ENCODE measurements around the gene FOXD4L4.
"Not testable (repeated sequence)": the region's sequence is repeated elsewhere in the genome, so short reads cannot be mapped to it uniquely, and the experiment has no call there.

Gene FOXD4L4

DNA sequence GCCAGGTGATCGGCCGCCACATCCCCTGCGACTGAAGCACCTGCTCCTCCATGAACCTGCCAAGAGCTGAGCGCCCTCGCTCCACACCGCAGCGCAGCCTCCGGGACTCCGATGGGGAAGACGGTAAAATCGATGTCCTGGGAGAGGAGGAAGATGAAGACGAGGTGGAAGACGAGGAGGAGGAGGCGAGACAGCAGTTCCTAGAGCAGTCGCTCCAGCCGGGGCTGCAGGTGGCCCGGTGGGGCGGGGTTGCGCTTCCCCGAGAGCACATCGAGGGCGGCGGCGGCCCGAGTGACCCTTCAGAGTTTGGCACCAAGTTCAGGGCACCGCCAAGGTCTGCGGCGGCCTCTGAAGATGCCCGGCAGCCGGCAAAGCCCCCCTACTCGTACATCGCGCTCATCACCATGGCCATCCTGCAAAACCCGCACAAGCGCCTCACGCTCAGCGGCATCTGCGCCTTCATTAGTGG, at the start of gene FOXD4L4:
FOXD4L4 (plus strand) TSS at position 51 of the 469 bp plus-strand sequence; CDS start at position 51, 0 bp downstream.
- not testable (repeated sequence) for DNase-seq

DNA sequence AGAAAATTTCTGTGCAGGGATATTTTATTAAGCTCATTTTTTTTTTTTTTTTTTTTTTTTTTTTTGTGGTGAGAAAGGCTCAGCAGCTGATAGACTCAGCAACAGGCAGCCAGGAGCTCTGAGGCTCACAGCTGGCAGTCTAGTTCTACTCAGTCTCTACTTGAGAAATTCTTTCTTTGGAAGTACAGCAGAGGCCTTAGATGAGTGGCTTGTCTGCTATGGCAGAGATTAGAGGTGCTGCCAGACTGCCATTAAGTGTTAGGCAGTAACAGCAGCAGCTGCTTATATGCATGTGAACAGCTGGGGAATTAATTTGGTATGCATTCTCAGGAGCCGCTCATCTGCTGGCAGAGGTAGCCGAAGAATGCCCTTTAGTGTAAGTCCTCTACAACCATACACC, 33.4 kb upstream of the FOXD4L4 start:
- not testable (repeated sequence) for DNase-seq

DNA sequence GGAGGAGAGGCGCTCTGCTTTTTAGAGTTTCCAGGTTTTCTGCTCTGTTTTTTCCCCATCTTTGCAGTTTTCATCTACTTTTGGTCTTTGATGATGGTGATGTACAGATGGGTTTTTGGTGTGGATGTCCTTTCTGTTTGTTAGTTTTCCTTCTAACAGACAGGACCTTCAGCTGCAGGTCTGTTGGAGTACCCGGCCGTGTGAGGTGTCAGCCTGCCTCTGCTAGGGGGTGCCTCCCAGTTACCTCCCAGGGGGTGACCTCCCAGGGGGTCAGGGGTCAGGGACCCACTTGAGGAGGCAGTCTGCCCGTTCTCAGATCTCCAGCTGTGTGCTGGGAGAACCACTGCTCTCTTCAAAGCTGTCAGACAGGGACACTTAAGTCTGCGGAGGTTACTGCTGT, 22.5 kb upstream of the FOXD4L4 start:
- not testable (repeated sequence) for DNase-seq

DNA sequence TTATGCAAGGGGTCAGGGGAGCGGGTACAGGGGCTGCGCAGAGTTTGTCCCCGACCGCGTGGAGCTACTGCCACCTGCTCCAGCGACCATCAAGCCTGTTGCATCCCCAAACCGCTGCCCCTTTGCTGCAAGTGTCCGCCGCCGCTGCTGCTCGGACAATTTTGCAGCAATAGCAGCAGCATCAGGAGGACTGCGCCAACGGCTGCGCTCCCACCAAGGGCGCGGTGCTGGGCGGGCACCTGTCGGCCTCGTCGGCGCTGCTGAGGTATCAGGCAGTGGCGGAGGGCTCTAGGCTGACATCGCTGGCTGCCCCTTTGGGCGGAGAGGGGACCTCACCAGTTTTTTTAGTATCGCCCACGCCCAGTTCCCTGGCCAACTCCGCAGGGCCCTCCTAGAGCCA, 1.2 kb downstream of the FOXD4L4 start:
- not testable (repeated sequence) for DNase-seq

Data from NCI-H345 (cell line).